NCI-H345 (cell line): Measurements from ENCODE around the gene CLCN4.
A peak's percentile ranks its signal among the peaks of the same experiment; 100 is the strongest.

ENCODE experiments used
- DNase-seq: peaks from one replicate; lab custom pipeline; 2025; lab: John Stamatoyannopoulos, UW

Gene CLCN4

DNA sequence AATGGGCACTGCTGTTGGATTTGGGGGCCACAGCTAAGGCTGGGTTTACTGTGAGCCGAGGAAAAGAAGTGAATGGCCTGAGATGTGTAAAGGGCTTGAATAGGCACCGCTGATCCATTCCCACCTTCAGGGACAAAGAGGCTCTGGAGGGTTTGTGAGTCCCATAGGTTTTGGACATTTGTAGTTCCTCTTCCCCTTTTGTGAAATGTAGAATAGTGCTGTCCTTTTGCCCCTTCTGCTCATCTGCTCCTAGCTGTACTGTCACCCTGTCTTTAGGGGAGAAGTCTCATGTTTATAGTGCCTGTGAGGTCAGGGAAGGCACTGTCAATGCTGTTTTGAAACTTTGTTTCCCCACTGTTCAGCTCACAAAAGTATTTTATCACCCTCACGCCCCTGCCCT, 26.4 kb upstream of the CLCN4 start:
- no peak for DNase-seq

- no peak for DNase-seq
Observed at GRCh38 chrX:10133980-10134676, 22.6 kb upstream of the CLCN4 start.

- no peak for DNase-seq
Observed at GRCh38 chrX:10134921-10135320, 21.9 kb upstream of the CLCN4 start.

DNA sequence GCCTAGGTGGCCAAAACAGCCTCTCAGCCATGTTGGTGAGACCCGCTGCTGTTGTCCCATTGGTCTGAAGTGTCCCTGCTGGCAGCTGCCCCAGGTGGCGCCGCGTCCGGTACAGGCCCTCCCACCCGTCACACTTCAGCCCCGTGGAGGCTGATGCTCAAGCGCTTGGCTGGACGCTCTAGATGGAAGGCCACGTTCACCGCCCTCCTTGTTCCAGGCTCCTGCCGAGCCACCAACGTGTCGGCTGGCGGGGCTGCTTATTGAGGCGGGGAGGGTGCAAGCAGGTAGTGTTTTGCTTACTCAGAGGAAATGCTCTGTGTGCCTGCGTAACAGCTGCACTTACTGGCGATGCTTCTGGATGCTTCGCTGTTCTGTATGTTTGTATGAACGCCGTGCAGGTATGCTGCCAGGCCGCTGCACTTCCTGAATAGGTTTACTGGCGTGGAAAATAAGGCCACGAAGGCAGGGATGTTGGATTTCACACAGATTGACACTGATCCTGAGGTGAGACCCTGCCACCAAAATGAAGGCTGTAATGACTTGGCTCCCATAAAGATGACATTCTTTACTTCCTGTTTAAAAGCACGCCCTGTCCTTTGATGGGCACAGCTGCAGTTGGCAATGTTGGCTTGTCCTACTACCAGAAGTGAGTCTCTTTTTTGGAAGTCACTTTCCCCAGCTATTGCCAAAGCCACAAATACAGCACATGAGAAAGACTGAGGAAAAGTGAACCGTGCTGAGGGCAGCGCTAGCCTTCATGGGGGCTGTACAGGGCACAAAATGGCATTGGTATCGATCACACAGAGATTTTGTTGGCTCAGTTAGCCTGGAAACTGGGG, 21.0 kb upstream of the CLCN4 start:
- no peak for DNase-seq

DNA sequence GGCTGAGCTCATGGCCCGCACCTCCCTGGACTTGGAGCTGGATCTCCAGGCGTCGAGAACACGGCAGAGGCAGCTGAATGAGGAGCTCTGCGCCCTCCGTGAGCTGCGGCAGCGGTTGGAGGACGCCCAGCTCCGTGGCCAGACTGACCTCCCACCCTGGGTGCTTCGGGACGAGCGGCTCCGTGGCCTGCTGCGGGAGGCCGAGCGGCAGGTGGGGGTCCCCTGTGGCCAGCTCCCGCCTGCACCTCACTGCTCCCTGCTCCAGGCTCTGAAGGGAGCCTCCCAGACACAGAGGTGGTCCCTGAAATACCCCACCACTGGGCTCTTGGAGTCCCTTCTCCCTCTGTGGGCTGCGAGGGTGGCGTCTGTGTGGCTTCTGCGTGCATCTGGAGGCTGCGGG, 18.0 kb upstream of the CLCN4 start:
- DNase-seq = no peak

GRCh38 chrX:10140264-10140663, 16.5 kb upstream of the CLCN4 start:
- DNase-seq = no peak

- no peak for DNase-seq
Observed at GRCh38 chrX:10142041-10142599, 14.7 kb upstream of the CLCN4 start.

DNA sequence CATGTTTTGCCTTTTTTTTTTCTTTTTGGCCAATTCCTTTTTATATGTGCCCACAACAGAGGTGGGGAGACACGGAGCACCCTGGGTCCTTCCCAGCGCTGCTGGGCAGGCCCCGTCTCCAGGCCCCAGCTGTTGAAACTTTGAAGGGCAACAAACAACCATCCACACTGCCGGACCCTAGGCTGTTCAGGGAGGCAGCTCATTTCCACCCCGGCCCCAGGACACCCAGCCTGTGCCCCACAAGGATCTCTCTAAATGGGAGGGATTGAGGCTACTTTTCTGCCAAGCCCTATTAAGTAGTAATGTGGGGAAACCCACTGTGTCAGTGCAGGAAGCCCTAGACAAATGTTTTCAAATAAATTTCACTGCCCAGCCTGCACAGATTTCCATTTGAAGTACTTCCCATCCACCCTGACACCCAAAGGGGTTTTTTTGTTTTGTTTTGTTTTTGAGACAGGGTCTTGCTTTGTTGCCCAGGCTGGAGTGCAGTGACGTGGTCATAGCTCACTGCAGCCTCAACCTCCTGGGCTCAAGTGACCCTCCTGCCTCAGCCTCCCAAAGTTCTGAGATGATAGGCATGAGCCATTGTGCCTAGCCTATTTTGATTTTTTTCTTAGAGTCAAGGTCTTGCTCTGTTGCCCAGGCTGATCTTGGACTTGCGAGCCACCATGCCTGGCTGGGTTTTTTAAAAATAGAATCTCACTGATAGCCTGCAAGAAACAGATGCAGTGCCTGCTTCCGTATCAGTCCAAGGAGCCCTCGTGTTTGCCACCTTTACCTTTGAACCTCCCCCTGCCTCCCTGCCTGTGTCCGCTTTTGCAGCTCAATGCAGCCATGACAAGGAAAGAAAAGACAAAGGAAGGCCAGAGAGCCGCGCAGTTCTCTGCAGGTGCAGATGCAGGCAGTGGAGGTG, 13.4 kb upstream of the CLCN4 start:
- DNase-seq = no peak

- DNase-seq = no peak
Observed at GRCh38 chrX:10146346-10146745, 10.4 kb upstream of the CLCN4 start.

- DNase-seq = no peak
Observed at GRCh38 chrX:10152086-10152485, 4.7 kb upstream of the CLCN4 start.

DNA sequence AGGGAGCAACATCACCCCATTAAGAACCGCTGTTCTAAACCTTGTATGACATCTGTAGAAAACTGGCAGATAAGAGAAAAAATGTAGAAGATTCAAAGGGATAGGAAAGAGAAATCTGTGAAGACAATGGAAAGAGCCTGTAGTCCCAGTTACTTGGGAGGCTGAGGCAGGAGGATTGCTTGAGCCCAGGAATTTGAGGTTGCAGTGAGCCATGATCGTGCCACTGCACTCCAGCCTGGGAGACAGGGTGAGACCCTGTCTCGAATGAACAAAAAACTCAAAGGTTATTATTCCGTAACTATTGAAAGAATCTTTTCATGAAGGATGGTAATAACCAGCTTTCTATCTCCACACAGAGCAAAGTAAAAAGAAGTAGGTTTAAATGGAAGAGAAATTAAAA, 1.6 kb upstream of the CLCN4 start:
- no peak for DNase-seq

GRCh38 chrX:10157032-10157341, 212 bp downstream of the CLCN4 start:
- no peak for DNase-seq

GRCh38 chrX:10157543-10157942, 768 bp downstream of the CLCN4 start:
- no peak for DNase-seq

DNA sequence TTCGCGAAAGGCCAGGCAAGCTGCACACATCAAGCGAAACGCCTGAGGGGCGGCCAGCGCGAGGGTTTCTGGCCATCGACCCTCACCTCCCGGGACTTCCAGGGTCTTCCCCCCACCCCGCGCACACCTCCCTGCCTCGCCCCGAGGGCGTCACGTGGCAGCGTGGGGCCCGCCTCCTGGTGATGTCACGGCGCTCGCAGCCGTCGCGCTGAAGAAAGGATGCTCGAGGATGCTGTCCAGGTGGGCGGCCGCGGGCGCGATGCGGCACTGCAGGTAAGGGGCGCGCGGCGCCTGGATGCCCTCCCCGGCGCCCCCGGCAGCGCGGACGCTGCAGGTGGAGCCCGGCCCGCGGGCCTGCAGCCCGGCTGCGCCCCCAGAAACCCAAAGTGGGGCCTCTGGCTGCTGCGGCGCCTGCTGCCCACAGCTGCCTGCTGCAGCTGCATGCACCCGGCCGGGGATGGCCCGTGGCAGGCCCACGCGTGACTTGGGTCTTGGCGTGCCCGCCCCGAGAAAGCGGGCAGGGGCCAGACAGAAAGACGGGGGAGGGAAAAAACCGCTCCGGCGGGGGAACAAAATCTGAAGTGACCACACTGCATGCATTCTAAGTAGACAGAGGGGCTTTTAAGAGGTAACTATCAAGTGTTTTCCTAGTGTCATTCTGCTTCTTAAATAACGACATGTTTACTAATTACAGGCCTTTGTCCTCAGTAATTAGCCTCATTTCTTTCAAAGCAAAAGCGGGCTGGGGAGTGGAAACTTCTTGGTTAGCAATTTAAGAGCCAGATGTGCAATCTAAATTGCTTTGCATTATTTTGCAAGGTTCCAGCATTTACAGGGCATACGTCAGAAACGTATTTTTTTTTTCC, 1.7 kb downstream of the CLCN4 start:
- DNase-seq = peak; percentile 72

- no peak for DNase-seq
Observed at GRCh38 chrX:10159145-10159468, 2.3 kb downstream of the CLCN4 start.

GRCh38 chrX:10160211-10160610, 3.4 kb downstream of the CLCN4 start:
- no peak for DNase-seq

DNA sequence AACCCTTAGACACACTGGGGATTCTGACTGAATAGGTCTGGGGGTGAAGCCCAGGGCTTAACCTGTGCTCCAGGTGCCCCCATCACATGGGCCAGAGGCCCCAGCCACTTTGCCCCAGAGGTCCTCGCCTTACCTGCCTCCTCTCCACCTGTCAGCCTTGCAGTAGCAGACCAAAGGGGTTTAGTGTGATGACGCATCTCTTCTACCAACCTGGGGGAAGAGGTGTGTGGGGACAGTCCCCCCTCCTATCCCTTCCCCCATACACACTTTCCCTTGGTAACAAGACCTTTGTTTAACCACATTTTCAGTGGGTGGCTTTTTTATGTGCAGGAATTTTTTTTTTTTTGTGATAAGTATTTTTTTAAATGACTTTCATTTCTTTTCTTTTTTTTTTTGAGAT, 6.3 kb downstream of the CLCN4 start:
- DNase-seq = no peak

- no peak for DNase-seq
Observed at GRCh38 chrX:10164879-10165278, 8.1 kb downstream of the CLCN4 start.

DNA sequence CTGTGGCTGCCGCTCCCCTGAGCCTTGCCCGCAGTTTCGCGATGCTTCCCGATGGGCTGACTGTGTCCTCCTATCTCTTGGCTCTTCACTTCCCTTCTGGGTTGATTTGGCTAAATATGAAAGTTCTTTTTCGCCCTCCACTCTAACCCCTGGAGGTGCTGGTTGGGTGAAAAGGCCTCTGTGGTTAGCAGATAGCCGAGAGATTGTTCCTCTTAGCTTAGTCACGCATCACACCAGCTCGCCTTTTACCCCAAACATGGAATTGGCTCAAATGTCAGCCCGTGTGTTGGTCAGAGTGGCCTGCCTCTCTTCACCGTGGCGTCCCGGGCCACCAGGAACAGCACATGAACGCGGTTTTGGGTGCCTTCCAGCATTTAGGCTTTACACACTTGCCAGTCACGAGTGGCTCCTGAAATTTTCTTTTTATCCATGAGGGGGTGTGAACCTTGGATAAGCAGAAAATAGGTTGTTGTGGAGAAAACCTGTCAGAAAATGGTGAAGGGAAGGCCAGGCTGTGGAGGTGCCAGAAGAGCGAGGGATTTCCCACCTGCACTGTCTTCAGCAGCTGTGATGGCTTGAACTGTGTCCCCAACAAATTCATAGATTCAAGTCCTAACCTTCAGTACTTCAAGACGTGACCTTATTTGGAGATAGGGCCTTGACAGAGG, 8.9 kb downstream of the CLCN4 start:
- DNase-seq = no peak

- DNase-seq = no peak
Observed at GRCh38 chrX:10166248-10166716, 9.5 kb downstream of the CLCN4 start.

GRCh38 chrX:10166731-10167151, 10.0 kb downstream of the CLCN4 start:
- DNase-seq = no peak
